Measurements from ENCODE around the gene RBMY1F.
"Not testable (repeated sequence)": the region's sequence is repeated elsewhere in the genome, so short reads cannot be mapped to it uniquely, and the experiment has no call there.

Gene RBMY1F

DNA sequence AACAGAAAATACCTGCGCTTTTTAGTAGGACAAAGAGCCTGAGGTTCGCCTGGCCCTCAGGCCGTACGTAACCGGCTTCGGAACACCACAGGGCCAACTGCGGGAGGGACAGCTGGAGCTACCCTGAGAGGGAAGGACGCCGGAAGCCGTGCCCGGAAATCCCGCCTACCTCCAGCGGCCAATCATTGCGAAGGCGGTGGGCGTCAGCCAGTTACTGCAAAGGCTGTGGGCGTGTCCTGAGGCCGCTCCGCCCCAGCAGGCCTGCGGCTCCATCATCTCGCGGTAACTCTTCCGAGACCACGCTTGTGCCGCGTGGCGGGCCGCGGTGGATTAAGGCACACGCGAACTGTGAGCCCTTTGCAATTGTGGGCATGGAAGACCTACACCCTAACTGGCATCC, at the start of gene RBMY1F:
TSS of gene RBMY1F (minus strand) at position 101 of the 400 bp plus-strand sequence. CDS start 1,954 bp downstream, outside the sequence.
- DNase-seq = not testable (repeated sequence)

- not testable (repeated sequence) for DNase-seq
These were observed 31.6 kb downstream of the RBMY1F start for GRCh38 chrY:22151144-22151543.

DNA sequence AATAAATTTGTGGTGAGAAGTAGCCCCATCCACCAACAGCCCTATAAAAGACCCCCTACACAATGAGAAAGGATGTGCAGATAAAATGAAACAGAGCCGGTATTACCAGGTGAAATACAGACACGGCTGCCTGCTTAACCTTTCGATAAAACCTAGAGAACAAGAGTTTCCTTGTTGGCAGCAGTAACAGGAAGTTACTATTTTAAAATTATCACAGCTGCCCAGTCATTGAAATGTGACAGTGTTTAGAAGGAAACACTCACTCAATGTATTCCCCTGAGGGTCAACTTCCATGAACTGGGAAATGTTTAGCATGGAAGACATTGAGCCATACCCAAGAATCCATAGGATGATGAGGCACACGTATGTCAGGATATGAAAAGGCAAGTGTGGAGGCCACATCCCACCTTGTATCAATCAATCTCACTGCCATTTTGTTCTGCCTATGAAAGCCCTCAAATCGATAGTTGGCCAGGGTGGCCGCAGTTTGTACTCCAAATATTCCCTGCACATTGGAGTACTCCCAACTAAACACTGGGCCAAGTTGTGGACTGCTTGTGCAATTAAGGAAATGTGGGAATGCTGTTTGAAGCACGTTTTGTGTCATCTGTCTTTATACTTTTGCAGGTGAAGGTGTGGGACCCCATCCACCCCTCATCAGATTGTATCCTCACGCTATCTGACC, 41.6 kb downstream of the RBMY1F start:
- not testable (repeated sequence) for DNase-seq

GRCh38 chrY:22134719-22135118, 48.0 kb downstream of the RBMY1F start:
- not testable (repeated sequence) for DNase-seq

GRCh38 chrY:22130494-22130893, 52.2 kb downstream of the RBMY1F start:
- not testable (repeated sequence) for DNase-seq

Data from suppressor macrophage treated with lipopolysaccharide for 4 hours (primary cell).